GM12864 (cell line): ENCODE measurements around the gene ASRGL1.

ENCODE experiments used
- DNase-seq: peaks from one replicate; pipeline ENCODE4 v3.0.0-alpha.2; 2011; ENCODE audit warnings: low read depth
- H3K4me3 ChIP-seq: 2 replicates; pipeline ENCODE4 v1.5.1; 2011; ENCODE audit warnings: mild to moderate bottlenecking, low read depth, low read length, control low read depth
- TF ChIP-seq, protein P1 (sequence below): IDR thresholded peaks from 2 replicates; pipeline ENCODE4 v1.5.1; 2011; ENCODE audit warnings: low read depth, mild to moderate bottlenecking, moderate library complexity, low read length, control low read depth, inconsistent platforms; ENCODE audit errors: missing control alignments

The ASRGL1 gene

DNA sequence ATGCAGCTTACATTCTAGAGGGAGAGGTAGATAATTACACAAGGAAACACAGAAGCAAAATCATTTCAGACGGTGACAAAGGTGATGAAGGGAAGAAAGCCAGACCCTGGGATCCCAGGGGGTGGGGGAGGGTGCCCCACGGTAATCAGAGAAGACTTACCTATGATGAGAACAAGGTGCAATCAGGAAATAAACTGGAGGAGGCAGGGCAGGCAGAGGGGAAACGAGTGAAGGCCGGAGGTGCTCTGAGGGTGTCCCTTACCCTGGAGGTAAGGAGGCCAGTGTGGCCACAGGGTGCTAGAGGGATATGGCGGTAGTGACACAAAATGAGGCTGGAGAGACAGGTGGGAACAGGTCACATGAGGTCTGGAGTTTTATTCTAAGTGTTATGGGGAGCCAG lies 67.7 kb downstream of the ASRGL1 start:
- TF ChIP-seq, protein P1, sequence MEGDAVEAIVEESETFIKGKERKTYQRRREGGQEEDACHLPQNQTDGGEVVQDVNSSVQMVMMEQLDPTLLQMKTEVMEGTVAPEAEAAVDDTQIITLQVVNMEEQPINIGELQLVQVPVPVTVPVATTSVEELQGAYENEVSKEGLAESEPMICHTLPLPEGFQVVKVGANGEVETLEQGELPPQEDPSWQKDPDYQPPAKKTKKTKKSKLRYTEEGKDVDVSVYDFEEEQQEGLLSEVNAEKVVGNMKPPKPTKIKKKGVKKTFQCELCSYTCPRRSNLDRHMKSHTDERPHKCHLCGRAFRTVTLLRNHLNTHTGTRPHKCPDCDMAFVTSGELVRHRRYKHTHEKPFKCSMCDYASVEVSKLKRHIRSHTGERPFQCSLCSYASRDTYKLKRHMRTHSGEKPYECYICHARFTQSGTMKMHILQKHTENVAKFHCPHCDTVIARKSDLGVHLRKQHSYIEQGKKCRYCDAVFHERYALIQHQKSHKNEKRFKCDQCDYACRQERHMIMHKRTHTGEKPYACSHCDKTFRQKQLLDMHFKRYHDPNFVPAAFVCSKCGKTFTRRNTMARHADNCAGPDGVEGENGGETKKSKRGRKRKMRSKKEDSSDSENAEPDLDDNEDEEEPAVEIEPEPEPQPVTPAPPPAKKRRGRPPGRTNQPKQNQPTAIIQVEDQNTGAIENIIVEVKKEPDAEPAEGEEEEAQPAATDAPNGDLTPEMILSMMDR: no peak
- no peak for DNase-seq
- H3K4me3 ChIP-seq: no peak overlapping the region

DNA sequence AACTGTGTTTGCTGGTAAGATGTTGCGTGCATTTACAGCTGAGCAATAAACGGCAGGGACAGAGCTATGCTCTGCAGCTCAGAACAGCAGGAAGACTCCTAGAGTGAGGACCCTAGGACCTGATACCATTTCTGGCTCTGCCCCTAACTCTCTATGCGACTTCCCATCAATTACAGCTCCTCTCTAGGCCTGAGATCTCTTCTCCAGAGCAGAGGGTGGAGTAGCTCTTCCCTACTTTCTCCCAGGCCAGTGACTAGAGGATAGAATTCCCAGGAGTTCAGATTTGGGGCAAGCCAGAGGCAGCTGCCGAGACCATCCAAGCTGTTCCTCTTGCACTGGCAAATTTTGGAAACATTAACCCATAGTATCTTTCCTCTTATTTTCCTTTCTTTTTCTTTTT lies 68.8 kb downstream of the ASRGL1 start:
- TF ChIP-seq, protein P1: no peak
- no peak overlapping the region for H3K4me3 ChIP-seq
- DNase-seq: no peak

GRCh38 chr11:62409831-62410230 lies 72.6 kb downstream of the ASRGL1 start:
- DNase-seq: no peak
- no peak overlapping the region for H3K4me3 ChIP-seq
- TF ChIP-seq, protein P1: no peak

GRCh38 chr11:62410972-62411371 lies 73.7 kb downstream of the ASRGL1 start:
- no peak for DNase-seq
- no peak overlapping the region for H3K4me3 ChIP-seq
- TF ChIP-seq, protein P1: no peak

DNA sequence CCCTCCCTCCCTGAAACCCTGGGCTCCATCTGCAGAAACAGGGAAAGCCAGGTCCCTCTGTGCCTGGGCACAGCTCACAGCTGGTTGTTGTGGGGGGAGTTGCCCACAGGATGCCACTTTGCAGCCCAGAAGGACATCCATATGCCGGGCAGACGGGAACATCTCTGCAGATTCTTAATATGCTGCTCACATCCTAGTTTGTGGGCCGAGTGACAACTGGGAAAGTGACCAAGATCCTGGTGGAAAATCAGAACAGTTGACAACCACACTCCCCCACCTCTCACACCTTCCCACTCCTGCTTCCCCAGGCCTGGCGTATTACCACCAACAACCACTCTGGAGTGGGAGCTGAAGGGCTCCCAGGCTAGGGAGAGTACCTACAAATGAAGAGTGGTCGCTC lies 74.3 kb downstream of the ASRGL1 start:
- no peak for DNase-seq
- no peak overlapping the region for H3K4me3 ChIP-seq
- TF ChIP-seq, protein P1: no peak

DNA sequence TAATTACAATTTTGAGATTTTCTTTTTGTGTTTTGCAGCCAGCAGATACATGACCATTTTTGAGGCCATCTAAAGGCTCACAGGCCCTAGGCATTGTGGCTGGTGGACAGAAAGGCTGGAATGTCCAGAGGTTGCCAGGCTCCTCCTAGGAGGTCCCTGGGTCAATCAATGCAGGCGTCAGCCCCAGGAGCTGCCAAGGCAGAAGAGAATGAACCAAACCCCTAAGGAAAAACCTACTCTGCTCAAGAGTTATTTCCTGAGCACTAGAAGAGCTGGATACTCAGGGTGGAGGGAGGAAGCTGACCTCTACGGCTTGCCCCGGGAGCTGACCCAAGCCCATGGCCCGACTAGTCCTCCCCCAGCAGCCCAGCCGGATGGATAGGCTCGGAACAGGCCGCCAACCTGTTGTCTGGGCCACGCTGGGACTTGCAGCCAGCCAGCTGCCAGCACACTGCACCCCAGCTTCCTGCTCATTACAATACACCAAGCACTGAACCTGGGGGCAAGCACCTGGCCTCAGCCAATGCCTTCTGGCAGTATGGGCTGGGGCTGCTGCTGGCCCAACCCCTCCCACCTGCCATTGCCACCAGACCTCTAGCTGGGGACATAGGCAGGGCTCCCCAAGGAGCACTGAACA lies 75.9 kb downstream of the ASRGL1 start:
- H3K4me3 ChIP-seq: no peak overlapping the region
- DNase-seq: no peak
- TF ChIP-seq, protein P1: no peak

GRCh38 chr11:62416596-62416995 lies 79.3 kb downstream of the ASRGL1 start:
- H3K4me3 ChIP-seq: no peak overlapping the region
- no peak for DNase-seq
- TF ChIP-seq, protein P1: no peak
